GM23338 (cell line): ENCODE results near the gene DLL1.

Source experiments
- CTCF ChIP-seq, 2 experiments: fragments of 200-600 bp in 1 of 2; sonication (generic) in 1 of 2; conservative IDR thresholded peaks; 2 replicates each; pipeline versions ENCODE4 v1.5.1 to v1.6.1; 2016 to 2017; ENCODE audit warnings: antibody characterized with exemption in 2 of 2, low read depth in 2 of 2, mild to moderate bottlenecking in 2 of 2, moderate library complexity in 1 of 2
- EZH2 ChIP-seq: fragments of 200-600 bp; sonication (generic); IDR thresholded peaks from one replicate; pipeline ENCODE4 v1.8.0; 2017; ENCODE audit warnings: antibody characterized with exemption, mild to moderate bottlenecking, low read depth; ENCODE audit not compliant: unreplicated experiment
- EZH2phosphoT487 ChIP-seq: fragments of 200-600 bp; sonication (generic); IDR thresholded peaks from one replicate; pipeline ENCODE4 v1.8.1; 2018; ENCODE audit warnings: antibody characterized with exemption; ENCODE audit not compliant: unreplicated experiment
- JUNB ChIP-seq: IDR thresholded peaks from one replicate; pipeline ENCODE4 v1.6.1; 2016; ENCODE audit warnings: antibody characterized with exemption; ENCODE audit not compliant: unreplicated experiment
- POLR2AphosphoS5 ChIP-seq: IDR thresholded peaks from 2 replicates; pipeline ENCODE4 v1.6.1; 2016; ENCODE audit warnings: antibody characterized with exemption, low read depth
- REST ChIP-seq: IDR thresholded peaks from one replicate; pipeline ENCODE4 v1.6.1; 2018; ENCODE audit warnings: antibody characterized with exemption; ENCODE audit not compliant: unreplicated experiment
- ZNF114 ChIP-seq: fragments of 250-450 bp; sonication (Bioruptor Pico); IDR thresholded peaks from 2 replicates; pipeline ENCODE4 v1.5.0; 2020; ENCODE audit warnings: mild to moderate bottlenecking, moderate library complexity
- ZNF331 ChIP-seq: fragments of 250-450 bp; sonication (Bioruptor Pico); IDR thresholded peaks from 2 replicates; pipeline ENCODE4 v1.5.0; 2020; ENCODE audit warnings: low read depth, mild to moderate bottlenecking, moderate library complexity

- TF ChIP-seq POLR2AphosphoS5 (no peak), EZH2 (no peak), CTCF (conservative IDR thresholded peaks at IDR 0.05; ENCODE audit: low read depth in 2 of 2) (no peak), REST (no peak), JUNB (no peak), EZH2phosphoT487 (no peak), ZNF331 (CRISPR knock-in tag) (no peak), ZNF114 (no peak)
Measured at GRCh38 chr6:170279426-170279825, 11.5 kb downstream of the DLL1 start.
